Measurements from ENCODE around the gene PRF1.
"Not testable (repeated sequence)": the region's sequence is repeated elsewhere in the genome, so short reads cannot be mapped to it uniquely, and the experiment has no call there.

Gene PRF1

GRCh38 chr10:70592186-70592735, 10.3 kb downstream of the PRF1 start:
- Mint-ChIP-seq H3K4me1 (peaks cover 90% of the 10 kb centered on the region), H3K27me3 (peaks cover 21% of the 10 kb centered on the region), H3K4me3 (no peak overlapping the region), H3K27ac (peak overlapping the region in 1 of 2 donors; percentile 1), H3K9me3 (no peaks in the 10 kb centered on the region)
- ATAC-seq (no peak), DNase-seq (no peak)

- Mint-ChIP-seq H3K9me3 (no peaks in the 10 kb centered on the region), H3K27me3 (peaks cover 28% of the 10 kb centered on the region), H3K4me1 (peaks cover 90% of the 10 kb centered on the region), H3K27ac (no peak overlapping the region), H3K4me3 (no peak overlapping the region)
- DNase-seq (peak in 1 of 2 donors; percentile 8), ATAC-seq (peak; percentile 11)
Observed at GRCh38 chr10:70590655-70591416, 11.7 kb downstream of the PRF1 start.

GRCh38 chr10:70589762-70590654, 12.5 kb downstream of the PRF1 start:
- no peak for ATAC-seq
- Mint-ChIP-seq H3K4me1 (peaks cover 91% of the 10 kb centered on the region), H3K27ac (no peak overlapping the region), H3K27me3 (peaks cover 28% of the 10 kb centered on the region), H3K9me3 (no peaks in the 10 kb centered on the region), H3K4me3 (no peak overlapping the region)
- DNase-seq: no peak

- Mint-ChIP-seq H3K4me3 (no peak overlapping the region), H3K27me3 (peaks cover 28% of the 10 kb centered on the region), H3K4me1 (peaks cover 88% of the 10 kb centered on the region), H3K9me3 (no peaks in the 10 kb centered on the region), H3K27ac (no peak overlapping the region)
- ATAC-seq (no peak), DNase-seq (no peak)
Observed at GRCh38 chr10:70588859-70589570, 13.5 kb downstream of the PRF1 start.

GRCh38 chr10:70588255-70588654, 14.3 kb downstream of the PRF1 start:
- peak overlapping the region in 1 of 2 donors; percentile 36 for H3K4me3 Mint-ChIP-seq
- H3K9me3 Mint-ChIP-seq: no peaks in the 10 kb centered on the region
- DNase-seq: no peak
- peaks cover 81% of the 10 kb centered on the region for H3K4me1 Mint-ChIP-seq
- H3K27me3 Mint-ChIP-seq: peaks cover 28% of the 10 kb centered on the region
- no peak for ATAC-seq
- peak overlapping the region in 1 of 2 donors; percentile 65 for H3K27ac Mint-ChIP-seq

GRCh38 chr10:70587045-70587658, 15.4 kb downstream of the PRF1 start:
- Mint-ChIP-seq H3K4me1 (peaks cover 72% of the 10 kb centered on the region), H3K9me3 (no peaks in the 10 kb centered on the region), H3K4me3 (peak overlapping the region; percentile 21 to 37), H3K27me3 (peaks cover 28% of the 10 kb centered on the region), H3K27ac (peak overlapping the region; percentile 71 to 86)
- ATAC-seq (peak; percentile 90), DNase-seq (no peak)

- H3K4me1 Mint-ChIP-seq: peaks cover 67% of the 10 kb centered on the region
- H3K27ac Mint-ChIP-seq: no peak overlapping the region
- DNase-seq (no peak), ATAC-seq (no peak)
- H3K4me3 Mint-ChIP-seq: no peak overlapping the region
- peaks cover 28% of the 10 kb centered on the region for H3K27me3 Mint-ChIP-seq
- H3K9me3 Mint-ChIP-seq: no peaks in the 10 kb centered on the region
Observed at GRCh38 chr10:70586348-70586930, 16.1 kb downstream of the PRF1 start.

- no peak for DNase-seq
- Mint-ChIP-seq H3K27me3 (peaks cover 28% of the 10 kb centered on the region), H3K4me1 (peaks cover 61% of the 10 kb centered on the region), H3K27ac (no peak overlapping the region), H3K4me3 (no peak overlapping the region), H3K9me3 (no peaks in the 10 kb centered on the region)
- ATAC-seq: peak; percentile 27
Observed at GRCh38 chr10:70585578-70586169, 16.9 kb downstream of the PRF1 start.

- Mint-ChIP-seq H3K27me3 (peaks cover 28% of the 10 kb centered on the region), H3K9me3 (no peaks in the 10 kb centered on the region), H3K4me3 (no peak overlapping the region), H3K4me1 (peaks cover 60% of the 10 kb centered on the region), H3K27ac (peak overlapping the region; percentile 17 to 42)
- DNase-seq (no peak), ATAC-seq (peak; percentile 36)
Observed at GRCh38 chr10:70584909-70585544, 17.5 kb downstream of the PRF1 start.

GRCh38 chr10:70584366-70584765, 18.2 kb downstream of the PRF1 start:
- Mint-ChIP-seq H3K9me3 (no peaks in the 10 kb centered on the region), H3K4me3 (no peak overlapping the region), H3K27ac (peak overlapping the region in 1 of 2 donors; percentile 42), H3K27me3 (peaks cover 22% of the 10 kb centered on the region), H3K4me1 (peaks cover 60% of the 10 kb centered on the region)
- no peak for DNase-seq
- no peak for ATAC-seq

- DNase-seq: no peak
- no peak overlapping the region for H3K4me3 Mint-ChIP-seq
- ATAC-seq: no peak
Observed at GRCh38 chr10:70583669-70584037, 18.9 kb downstream of the PRF1 start.

GRCh38 chr10:70582793-70583668, 19.5 kb downstream of the PRF1 start:
- DNase-seq (no peak), ATAC-seq (no peak)
- no peak overlapping the region for H3K4me3 Mint-ChIP-seq
- peaks cover 60% of the 10 kb centered on the region for H3K4me1 Mint-ChIP-seq
- H3K27me3 Mint-ChIP-seq: peaks cover 9% of the 10 kb centered on the region
- H3K9me3 Mint-ChIP-seq: no peaks in the 10 kb centered on the region
- no peak overlapping the region for H3K27ac Mint-ChIP-seq

More at GRCh38 chr10:70583669-70584037, 18.9 kb downstream of the PRF1 start:
- H3K9me3 Mint-ChIP-seq: no peaks in the 10 kb centered on the region
- peaks cover 15% of the 10 kb centered on the region for H3K27me3 Mint-ChIP-seq
- H3K27ac Mint-ChIP-seq: no peak overlapping the region
- H3K4me1 Mint-ChIP-seq: peaks cover 60% of the 10 kb centered on the region

GRCh38 chr10:70581176-70581575, 21.4 kb downstream of the PRF1 start:
- H3K9me3 Mint-ChIP-seq, ATAC-seq, H3K27me3 Mint-ChIP-seq, DNase-seq, H3K4me3 Mint-ChIP-seq, H3K27ac Mint-ChIP-seq: not testable (repeated sequence)
- peaks cover 60% of the 10 kb centered on the region for H3K4me1 Mint-ChIP-seq
